IMR-90 (cell line): Measurements from ENCODE around the gene STIM1. TPM values are rescaled to one million over a fixed set of nuclear protein-coding genes. Genes with fewer than 3 reads are reported as not detected.
A peak's percentile ranks its signal among the peaks of the same experiment; 100 is the strongest.

Experiments used
- ATAC-seq: fragments of 200-7000 bp; cut with Tn5 transposase; 2 replicates; pipeline ENCODE4 v1.9.1; 2020; ENCODE audit warnings: low read depth, mild to moderate bottlenecking, moderate library complexity
- BruUV-seq: library from RNA; stranded (reverse); fragments of 400-500 nt; replicated peaks from 2 replicates; lab custom pipeline; 2021; lab: Mats Ljungman, UMichigan
- CTCF ChIA-PET: fragments of 300-600 bp; formaldehyde crosslinking; extraction: SDS; loops from one replicate; lab custom pipeline; 2021; ENCODE audit warnings: antibody characterized with exemption; lab: Yijun Ruan, JAX
- POLR2A ChIA-PET: fragments of 300-600 bp; sonication (Branson Sonifier 250); formaldehyde crosslinking; loops from one replicate; lab custom pipeline; 2022; ENCODE audit warnings: antibody characterized with exemption; ENCODE audit not compliant: unreplicated experiment; lab: Charles Lee
- DNase-seq: peaks from one replicate; pipeline ENCODE4 v3.0.0; 2013
- H2AFZ ChIP-seq: replicated peaks from 2 replicates; pipeline ENCODE3; 2013; ENCODE audit warnings: low read length, mild to moderate bottlenecking; ENCODE audit not compliant: poor library complexity
- H2AK5ac ChIP-seq: 2 replicates; pipeline ENCODE4 v1.6.1; 2013; ENCODE audit warnings: low read depth, low read length, inconsistent platforms
- H2AK9ac ChIP-seq: replicated peaks from 2 replicates; pipeline ENCODE3; 2013; ENCODE audit warnings: mild to moderate bottlenecking, low read depth, low read length, moderate library complexity; ENCODE audit not compliant: poor library complexity
- H2BK120ac ChIP-seq: 2 replicates; pipeline ENCODE4 v1.6.1; 2013; ENCODE audit warnings: low read depth, low read length, inconsistent platforms
- H2BK15ac ChIP-seq: 3 replicates; pipeline ENCODE4 v1.6.1; 2013; ENCODE audit warnings: low read depth, low read length, inconsistent platforms
- H2BK20ac ChIP-seq: 2 replicates; pipeline ENCODE4 v1.6.1; 2013; ENCODE audit warnings: low read depth, mild to moderate bottlenecking, inconsistent platforms, low read length, moderate library complexity
- H2BK5ac ChIP-seq: 2 replicates; pipeline ENCODE4 v1.6.1; 2013; ENCODE audit warnings: mild to moderate bottlenecking, low read depth, low read length, inconsistent platforms; ENCODE audit not compliant: poor library complexity, severe bottlenecking
- H3K14ac ChIP-seq: replicated peaks from 2 replicates; pipeline ENCODE4 v1.6.1; 2013; ENCODE audit warnings: low read depth, low read length, inconsistent platforms
- H3K18ac ChIP-seq: 2 replicates; pipeline ENCODE4 v1.6.1; 2013; ENCODE audit warnings: low read depth, low read length, control low read depth
- H3K23ac ChIP-seq: 2 replicates; pipeline ENCODE4 v1.6.1; 2013; ENCODE audit warnings: low read depth, low read length, inconsistent platforms
- H3K27ac ChIP-seq: 2 replicates; pipeline ENCODE4 v1.5.1; 2013; ENCODE audit warnings: mild to moderate bottlenecking, control low read depth, low read length; ENCODE audit not compliant: insufficient read depth
- H3K27me3 ChIP-seq: 2 replicates; pipeline ENCODE4 v1.6.1; 2013; ENCODE audit warnings: low read length; ENCODE audit not compliant: control insufficient read depth, insufficient read depth
- H3K36me3 ChIP-seq: 2 replicates; pipeline ENCODE4 v1.6.1; 2013; ENCODE audit warnings: low read length, mixed read lengths; ENCODE audit not compliant: control insufficient read depth, insufficient read depth
- H3K4ac ChIP-seq: 2 replicates; pipeline ENCODE4 v1.6.1; 2013; ENCODE audit warnings: low read depth, low read length, inconsistent platforms
- H3K4me1 ChIP-seq: 2 replicates; pipeline ENCODE4 v1.6.1; 2013; ENCODE audit warnings: low read length, mixed read lengths; ENCODE audit not compliant: control insufficient read depth, insufficient read depth
- H3K4me2 ChIP-seq: 2 replicates; pipeline ENCODE4 v1.6.1; 2013; ENCODE audit warnings: low read depth, mild to moderate bottlenecking, control low read depth, low read length, moderate library complexity
- H3K4me3 ChIP-seq: 2 replicates; pipeline ENCODE4 v1.5.1; 2013; ENCODE audit warnings: low read depth, mild to moderate bottlenecking, control low read depth, low read length, moderate library complexity; ENCODE audit not compliant: insufficient read depth
- H3K56ac ChIP-seq: 2 replicates; pipeline ENCODE4 v1.6.1; 2013; ENCODE audit warnings: low read length, inconsistent platforms; ENCODE audit not compliant: insufficient read depth; ENCODE audit errors: extremely low read depth
- H3K79me1 ChIP-seq, 2 experiments: 2 replicates each; pipeline ENCODE4 v1.6.1; 2013; ENCODE audit warnings: low read length in 2 of 2, inconsistent platforms in 1 of 2, low read depth in 1 of 2
- H3K9ac ChIP-seq: 2 replicates; pipeline ENCODE4 v1.6.1; 2013; ENCODE audit warnings: low read depth, low read length, control low read depth
- H3K9me1 ChIP-seq: 2 replicates; pipeline ENCODE4 v1.6.1; 2013; ENCODE audit warnings: low read length, inconsistent platforms; ENCODE audit not compliant: insufficient read depth
- H3K9me3 ChIP-seq: 2 replicates; pipeline ENCODE4 v1.6.1; 2013; ENCODE audit warnings: low read length; ENCODE audit not compliant: control insufficient read depth, insufficient read depth
- H4K20me1 ChIP-seq: 2 replicates; pipeline ENCODE4 v1.6.1; 2013; ENCODE audit warnings: low read length, inconsistent platforms; ENCODE audit not compliant: insufficient read depth
- H4K5ac ChIP-seq: 2 replicates; pipeline ENCODE4 v1.6.1; 2013; ENCODE audit warnings: mild to moderate bottlenecking, low read depth, low read length, control low read depth
- H4K8ac ChIP-seq, 2 experiments: 2 replicates each; pipeline ENCODE4 v1.6.1; 2013; ENCODE audit warnings: low read depth in 2 of 2, low read length in 2 of 2, control low read depth in 1 of 2, inconsistent platforms in 1 of 2
- H4K91ac ChIP-seq: 2 replicates; pipeline ENCODE4 v1.6.1; 2013; ENCODE audit warnings: low read depth, low read length, inconsistent platforms; ENCODE audit not compliant: insufficient read depth
- BHLHE40 ChIP-seq: fragments of 150-350 bp; IDR thresholded peaks from 2 replicates; pipeline ENCODE4 v1.6.1; 2016; ENCODE audit warnings: mild to moderate bottlenecking, low read depth, low read length
- FOS ChIP-seq: fragments of 150-350 bp; IDR thresholded peaks from 2 replicates; pipeline ENCODE4 v1.6.1; 2016; ENCODE audit warnings: low read depth, low read length
- MAFK ChIP-seq: IDR thresholded peaks from 2 replicates; pipeline ENCODE4 v1.6.1; 2012; ENCODE audit warnings: low read depth, low read length, improper control_type of control experiment
- MXI1 ChIP-seq: IDR thresholded peaks from 2 replicates; pipeline ENCODE4 v1.6.1; 2012; ENCODE audit warnings: low read depth, mild to moderate bottlenecking, low read length, moderate library complexity, borderline replicate concordance
- NFE2L2 ChIP-seq: fragments of 150-350 bp; IDR thresholded peaks from 2 replicates; pipeline ENCODE4 v1.6.1; 2016; ENCODE audit warnings: low read depth, mild to moderate bottlenecking, low read length
- POLR2A ChIP-seq: IDR thresholded peaks from 2 replicates; pipeline ENCODE4 v1.6.1; 2012; ENCODE audit warnings: mild to moderate bottlenecking, low read depth, low read length
- RAD21 ChIP-seq: IDR thresholded peaks from 2 replicates; pipeline ENCODE4 v1.6.1; 2012; ENCODE audit warnings: low read length, improper control_type of control experiment
- RCOR1 ChIP-seq: IDR thresholded peaks from 2 replicates; pipeline ENCODE4 v1.6.1; 2012; ENCODE audit warnings: mild to moderate bottlenecking, low read length, improper control_type of control experiment; ENCODE audit not compliant: insufficient replicate concordance
- RFX5 ChIP-seq: IDR thresholded peaks from 2 replicates; pipeline ENCODE4 v1.8.0; 2012; ENCODE audit warnings: low read depth, mild to moderate bottlenecking, low read length, moderate library complexity
- SMC3 ChIP-seq: fragments of 150-350 bp; IDR thresholded peaks from 2 replicates; pipeline ENCODE4 v1.6.1; 2016; ENCODE audit warnings: low read depth, mild to moderate bottlenecking, antibody characterized with exemption, low read length, moderate library complexity
- WGBS, 2 experiments: methylation state at CpG; one replicate each; pipeline versions ENCODE4 v1.1.5 to v1.1.7; 2013; ENCODE audit warnings: missing lambda C conversion rate in 2 of 2; ENCODE audit not compliant: insufficient read length in 1 of 2; ENCODE audit errors: extremely low coverage in 2 of 2; 5-methylcytosine and 5-hydroxymethylcytosine counted together
- dilution Hi-C: fragments of 300-500 bp; cut with HindIII; formaldehyde crosslinking; loops from one replicate; pipeline ENCODE4 v1.14.3; 2018; ENCODE audit warnings: low sequenced_read_pairs; ENCODE audit not compliant: unreplicated experiment
- in situ Hi-C: fragments of 300-500 bp; cut with MboI; formaldehyde crosslinking; loops from 3 replicates; pipeline ENCODE4 v1.14.3; 2019; ENCODE audit warnings: low sequenced_read_pairs, inconsistent platforms, mixed read lengths
- intact Hi-C: fragments of 100-400 bp; cut with micrococcal nuclease; formaldehyde crosslinking; loops from 2 replicates; pipeline ENCODE4 v1.10.0; 2022
- polyA plus RNA-seq, 3 experiments: library from polyadenylated mRNA; depleted of rRNA; stranded (reverse); fragments of >200 nt; gene quantifications; 2 replicates each; pipeline ENCODE4 v1.2.3, GENCODE V29; 2012; ENCODE audit warnings: low replicate concordance in 1 of 3
- total RNA-seq: library from RNA; depleted of rRNA; stranded (reverse); fragments of >200 nt; gene quantifications from 2 replicates; pipeline ENCODE4 v1.2.3, GENCODE V29; 2012
- TF ChIP-seq, protein P1 (sequence below): fragments of 150-350 bp; IDR thresholded peaks from 2 replicates; pipeline ENCODE4 v1.6.1; 2017; ENCODE audit warnings: mild to moderate bottlenecking, antibody characterized with exemption, low read length, low read depth
- TF ChIP-seq, protein P2 (sequence below): fragments of 150-350 bp; IDR thresholded peaks from 2 replicates; pipeline ENCODE4 v1.6.1; 2016; ENCODE audit warnings: low read depth, mild to moderate bottlenecking, low read length, moderate library complexity, borderline replicate concordance

STIM1 gene
- total and polyA plus RNA-seq, 2 of the 4 experiments (the other 2 are of a cell fraction) = 17.9 to 23.0 TPM

DNA sequence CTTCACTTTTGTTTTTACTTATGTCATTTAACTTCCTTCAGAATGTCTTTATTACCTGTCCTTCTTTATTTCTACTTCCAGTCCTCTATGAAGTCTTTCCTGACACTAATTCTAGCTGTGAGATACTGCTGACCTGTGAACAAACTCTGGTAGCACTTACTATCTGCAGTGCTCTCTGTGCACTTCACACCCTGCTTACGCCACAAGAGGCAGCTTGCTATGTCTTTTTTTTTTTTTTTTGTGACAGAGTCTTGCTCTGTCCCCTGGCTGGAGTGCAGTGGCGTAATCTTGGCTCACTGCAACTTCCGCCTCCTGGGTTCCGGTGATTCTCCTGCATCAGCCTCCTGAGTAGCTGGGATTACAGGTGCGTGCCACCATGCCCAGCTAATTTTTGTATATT, 10.7 kb downstream of the STIM1 start:
- WGBS, 2 experiments = 100% methylated on average over 3 of the region's 5 CpGs; no CpG with 5 or more reads in 1 of the 2 experiments
- H3K23ac ChIP-seq = no peak overlapping the region
- H2AK9ac ChIP-seq = no peak overlapping the region
- in situ Hi-C loops = no loop called here
- H4K91ac ChIP-seq = peak overlapping the region; percentile 36; the same call in 1 of the 2 replicates
- H4K8ac ChIP-seq = peak overlapping the region in 1 of 2 experiments; percentile 47; a peak in 2 of 4 replicates
- no peak overlapping the region for H2AFZ ChIP-seq
- H3K9me3 ChIP-seq = no peaks in the 10 kb centered on the region
- ChIA-PET CTCF (interaction anchor here (0.6 to 1.0 kb wide), 2 partner anchors 8 to 11 kb away, joined by 3 read pairs; partner anchors contain the start of gene STIM1), POLR2A (no interaction called here)
- H3K14ac ChIP-seq = peak overlapping the region; percentile 59
- peak overlapping the region; percentile 70 for H3K4me2 ChIP-seq
- no peak overlapping the region for H3K4me3 ChIP-seq
- intact Hi-C loops = no loop called here
- H3K79me1 ChIP-seq = peaks cover 34 to 51% of the 10 kb centered on the region in 2 experiments
- H3K9ac ChIP-seq = no peak overlapping the region
- no peak overlapping the region for H4K5ac ChIP-seq
- H2AK5ac ChIP-seq = no peak overlapping the region
- H3K4me1 ChIP-seq = peaks cover 18% of the 10 kb centered on the region
- DNase-seq (no peak), ATAC-seq (peak; percentile 18)
- peak overlapping the region; percentile 25 for H2BK5ac ChIP-seq
- no peaks in the 10 kb centered on the region for H3K27me3 ChIP-seq
- peak overlapping the region; percentile 79 for H2BK20ac ChIP-seq
- peak overlapping the region; percentile 29; the same call in 1 of the 2 replicates for H3K27ac ChIP-seq
- H2BK120ac ChIP-seq = peak overlapping the region; percentile 50
- no peaks in the 10 kb centered on the region for H3K36me3 ChIP-seq
- no peak overlapping the region for H3K56ac ChIP-seq
- dilution Hi-C loops = no loop called here
- peak overlapping the region; percentile 35; the same call in 1 of the 2 replicates for H3K18ac ChIP-seq
- H2BK15ac ChIP-seq = no peak overlapping the region
- TF ChIP-seq POLR2A (no peak), RFX5 (no peak), SMC3 (no peak), RCOR1 (no peak), BHLHE40 (no peak), MXI1 (no peak), NFE2L2 (no peak), MAFK (no peak), RAD21 (no peak), FOS (no peak)
- TF ChIP-seq, protein P1, sequence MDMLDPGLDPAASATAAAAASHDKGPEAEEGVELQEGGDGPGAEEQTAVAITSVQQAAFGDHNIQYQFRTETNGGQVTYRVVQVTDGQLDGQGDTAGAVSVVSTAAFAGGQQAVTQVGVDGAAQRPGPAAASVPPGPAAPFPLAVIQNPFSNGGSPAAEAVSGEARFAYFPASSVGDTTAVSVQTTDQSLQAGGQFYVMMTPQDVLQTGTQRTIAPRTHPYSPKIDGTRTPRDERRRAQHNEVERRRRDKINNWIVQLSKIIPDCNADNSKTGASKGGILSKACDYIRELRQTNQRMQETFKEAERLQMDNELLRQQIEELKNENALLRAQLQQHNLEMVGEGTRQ = no peak
- TF ChIP-seq, protein P2, sequence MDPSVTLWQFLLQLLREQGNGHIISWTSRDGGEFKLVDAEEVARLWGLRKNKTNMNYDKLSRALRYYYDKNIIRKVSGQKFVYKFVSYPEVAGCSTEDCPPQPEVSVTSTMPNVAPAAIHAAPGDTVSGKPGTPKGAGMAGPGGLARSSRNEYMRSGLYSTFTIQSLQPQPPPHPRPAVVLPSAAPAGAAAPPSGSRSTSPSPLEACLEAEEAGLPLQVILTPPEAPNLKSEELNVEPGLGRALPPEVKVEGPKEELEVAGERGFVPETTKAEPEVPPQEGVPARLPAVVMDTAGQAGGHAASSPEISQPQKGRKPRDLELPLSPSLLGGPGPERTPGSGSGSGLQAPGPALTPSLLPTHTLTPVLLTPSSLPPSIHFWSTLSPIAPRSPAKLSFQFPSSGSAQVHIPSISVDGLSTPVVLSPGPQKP = no peak
- no peaks in the 10 kb centered on the region for H4K20me1 ChIP-seq
- H3K4ac ChIP-seq = peak overlapping the region; percentile 49; the same call in 1 of the 2 replicates
- H3K9me1 ChIP-seq = peaks cover 9% of the 10 kb centered on the region; the same call in 1 of the 2 replicates
- BruUV-seq = no TSS peak
